HCT116 (cell line): Measurements from ENCODE around the gene HAVCR2. TPM values are rescaled to one million over a fixed set of nuclear protein-coding genes. Genes with fewer than 3 reads are reported as not detected.

ENCODE experiments used
- ATAC-seq: fragments of 200-7000 bp; cut with Tn5 transposase; 2 replicates; pipeline ENCODE4 v1.9.1; 2020; ENCODE audit warnings: mild to moderate bottlenecking, moderate library complexity
- BruUV-seq: library from RNA; stranded (reverse); fragments of 400-500 nt; replicated peaks from 2 replicates; lab custom pipeline; 2021; lab: Mats Ljungman, UMichigan
- CTCF ChIA-PET: fragments of 300-600 bp; sonication (Branson Sonifier 250); formaldehyde crosslinking; loops from one replicate; lab custom pipeline; 2021; ENCODE audit warnings: antibody characterized with exemption; lab: Charles Lee
- POLR2A ChIA-PET: fragments of 300-600, 350-600 bp; sonication (Branson Sonifier 250); formaldehyde crosslinking; loops from one replicate; lab custom pipeline; 2021; ENCODE audit warnings: antibody characterized with exemption; lab: Charles Lee
- RAD21 ChIA-PET, 2 experiments: fragments of 300-600 bp; sonication (Branson Sonifier 250); formaldehyde crosslinking; loops; one replicate each; lab custom pipeline; 2023; ENCODE audit warnings: low total read pairs in 2 of 2; ENCODE audit not compliant: uncharacterized antibody in 2 of 2, unreplicated experiment in 2 of 2, low non-redundant PET in 1 of 2; lab: Charles Lee
- DNase-seq: peaks from one replicate; pipeline ENCODE4 v3.0.0-alpha.2; 2010; ENCODE audit warnings: low read depth, low spot score
- H2AFZ ChIP-seq: fragments of 200-600 bp; shearing (Covaris generic), sonication (generic); 2 replicates; pipeline ENCODE4 v1.6.1; 2017; ENCODE audit warnings: low read depth, mixed run types, mixed read lengths, antibody characterized with exemption, low read length; ENCODE audit not compliant: poor library complexity, severe bottlenecking
- H3K27ac ChIP-seq: 2 replicates; pipeline ENCODE4 v1.5.1; 2012; ENCODE audit warnings: low read depth, low read length
- H3K27me3 ChIP-seq: fragments of 200-600 bp; sonication (generic); 2 replicates; pipeline ENCODE4 v1.6.1; 2016; ENCODE audit warnings: mixed run types, low read length, mixed read lengths; ENCODE audit not compliant: insufficient read depth
- H3K36me3 ChIP-seq, 2 experiments: fragments of 200-500 bp in 1 of 2; fragments of 200-600 bp in 1 of 2; sonication (Bioruptor generic) in 1 of 2; sonication (generic) in 1 of 2; 2 replicates each; pipeline versions ENCODE4 v1.5.1 to v1.6.1; 2014 to 2016; ENCODE audit warnings: low read length in 2 of 2, inconsistent platforms in 1 of 2, mixed read lengths in 1 of 2, mixed run types in 1 of 2; ENCODE audit not compliant: insufficient read depth in 2 of 2, control insufficient read depth in 1 of 2
- H3K4me1 ChIP-seq, 2 experiments: fragments of 200-600 bp in 1 of 2; sonication (generic) in 1 of 2; 2 replicates each; pipeline versions ENCODE4 v1.5.1 to v1.6.1; 2012 to 2017; ENCODE audit warnings: low read length in 2 of 2, inconsistent platforms in 1 of 2, mild to moderate bottlenecking in 1 of 2, mixed read lengths in 1 of 2, mixed run types in 1 of 2, moderate library complexity in 1 of 2; ENCODE audit not compliant: insufficient read depth in 2 of 2, control insufficient read depth in 1 of 2
- H3K4me2 ChIP-seq: fragments of 200-600 bp; sonication (generic); 2 replicates; pipeline ENCODE4 v1.6.1; 2017; ENCODE audit warnings: mixed run types, low read length, mixed read lengths
- H3K4me3 ChIP-seq, 2 experiments: fragments of 200-600 bp in 1 of 2; sonication (generic) in 1 of 2; replicated peaks in 1 of 2; 2 replicates each; pipeline ENCODE4 v1.5.1; 2011 to 2016; ENCODE audit warnings: low read length in 2 of 2, control low read depth in 1 of 2, low read depth in 1 of 2, mild to moderate bottlenecking in 1 of 2, mixed read lengths in 1 of 2, mixed run types in 1 of 2
- H3K79me2 ChIP-seq: fragments of 200-600 bp; sonication (generic); 2 replicates; pipeline ENCODE4 v1.6.1; 2017; ENCODE audit warnings: mild to moderate bottlenecking, mixed run types, low read length, moderate library complexity, mixed read lengths; ENCODE audit not compliant: insufficient read depth
- H3K9ac ChIP-seq: fragments of 200-600 bp; sonication (generic); 2 replicates; pipeline ENCODE4 v1.6.1; 2016; ENCODE audit warnings: low read length, mixed read lengths
- H3K9me2 ChIP-seq: fragments of 200-600 bp; sonication (generic), shearing (Covaris generic); 2 replicates; pipeline ENCODE4 v1.6.1; 2017; ENCODE audit warnings: mixed run types, mild to moderate bottlenecking, moderate library complexity; ENCODE audit not compliant: insufficient read depth
- H3K9me3 ChIP-seq, 2 experiments: fragments of 200-500 bp in 1 of 2; fragments of 200-600 bp in 1 of 2; sonication (Bioruptor generic) in 1 of 2; sonication (generic) in 1 of 2; 2 replicates each; pipeline ENCODE4 v1.6.1; 2014 to 2017; ENCODE audit warnings: low read length in 2 of 2, mixed read lengths in 2 of 2, inconsistent platforms in 1 of 2, low read depth in 1 of 2, mild to moderate bottlenecking in 1 of 2, mixed run types in 1 of 2, moderate library complexity in 1 of 2; ENCODE audit not compliant: control insufficient read depth in 1 of 2, insufficient read depth in 1 of 2
- H4K20me1 ChIP-seq: fragments of 200-600 bp; sonication (generic), shearing (Covaris generic); 2 replicates; pipeline ENCODE4 v1.6.1; 2017; ENCODE audit warnings: mixed run types, mild to moderate bottlenecking, moderate library complexity; ENCODE audit not compliant: insufficient read depth
- CBX3 ChIP-seq: IDR thresholded peaks from 2 replicates; pipeline ENCODE4 v1.6.1; 2012; ENCODE audit warnings: low read depth
- CEBPB ChIP-seq: IDR thresholded peaks from 2 replicates; pipeline ENCODE4 v1.6.1; 2012; ENCODE audit warnings: low read depth
- EGR1 ChIP-seq: IDR thresholded peaks from 2 replicates; pipeline ENCODE4 v1.6.1; 2012; ENCODE audit warnings: low read depth
- EZH2 ChIP-seq: fragments of 200-600 bp; sonication (generic); IDR thresholded peaks from 2 replicates; pipeline ENCODE4 v1.6.1; 2017; ENCODE audit warnings: antibody characterized with exemption, mixed run types
- MAX ChIP-seq: IDR thresholded peaks from 2 replicates; pipeline ENCODE4 v1.6.1; 2012
- POLR2A ChIP-seq: IDR thresholded peaks from 2 replicates; pipeline ENCODE4 v1.7.0; 2011; ENCODE audit warnings: borderline replicate concordance; ENCODE audit not compliant: insufficient read depth, insufficient read length; ENCODE audit errors: extremely low read depth
- SP1 ChIP-seq: IDR thresholded peaks from 2 replicates; pipeline ENCODE4 v1.6.1; 2012; ENCODE audit warnings: low read depth
- TCF7L2 ChIP-seq: IDR thresholded peaks from 2 replicates; pipeline ENCODE4 v1.7.0; 2011; ENCODE audit warnings: borderline replicate concordance, inconsistent platforms; ENCODE audit not compliant: insufficient read depth, insufficient read length; ENCODE audit errors: extremely low read depth
- YY1 ChIP-seq: IDR thresholded peaks from 2 replicates; pipeline ENCODE4 v1.6.1; 2011; ENCODE audit warnings: low read length, low read depth, moderate library complexity, mild to moderate bottlenecking; ENCODE audit not compliant: insufficient replicate concordance; ENCODE audit errors: extremely low read depth
- ZBTB33 ChIP-seq: IDR thresholded peaks from 2 replicates; pipeline ENCODE4 v1.6.1; 2011; ENCODE audit warnings: mild to moderate bottlenecking, low read length, moderate library complexity; ENCODE audit not compliant: insufficient replicate concordance; ENCODE audit errors: extremely low read depth
- intact Hi-C: fragments of 100-400 bp; cut with micrococcal nuclease; formaldehyde crosslinking; loops from 2 replicates; pipeline ENCODE4 v1.10.0; 2022
- total RNA-seq: library from RNA; stranded (reverse); gene quantifications from one replicate; pipeline ENCODE4 v1.2.1, GENCODE V29; 2021; ENCODE audit not compliant: unreplicated experiment
- TF ChIP-seq, protein P1 (sequence below), 3 experiments: fragments of 200-600 bp in 1 of 3; sonication (generic) in 1 of 3; IDR thresholded peaks in 2 of 3; conservative IDR thresholded peaks in 1 of 3; 2 replicates each; pipeline ENCODE4 v1.5.1; 2012 to 2017; ENCODE audit warnings: low read depth in 2 of 3, low read length in 2 of 3, antibody characterized with exemption in 1 of 3, borderline replicate concordance in 1 of 3, control low read depth in 1 of 3, mild to moderate bottlenecking in 1 of 3, mixed read lengths in 1 of 3, mixed run types in 1 of 3, moderate library complexity in 1 of 3; ENCODE audit not compliant: insufficient read depth in 1 of 3
- TF ChIP-seq, protein P2 (sequence below): IDR thresholded peaks from 2 replicates; pipeline ENCODE4 v1.6.1; 2012; ENCODE audit warnings: low read depth

The HAVCR2 gene
- total RNA-seq, 1 experiment from 2014 or later = 0.07 TPM

DNA sequence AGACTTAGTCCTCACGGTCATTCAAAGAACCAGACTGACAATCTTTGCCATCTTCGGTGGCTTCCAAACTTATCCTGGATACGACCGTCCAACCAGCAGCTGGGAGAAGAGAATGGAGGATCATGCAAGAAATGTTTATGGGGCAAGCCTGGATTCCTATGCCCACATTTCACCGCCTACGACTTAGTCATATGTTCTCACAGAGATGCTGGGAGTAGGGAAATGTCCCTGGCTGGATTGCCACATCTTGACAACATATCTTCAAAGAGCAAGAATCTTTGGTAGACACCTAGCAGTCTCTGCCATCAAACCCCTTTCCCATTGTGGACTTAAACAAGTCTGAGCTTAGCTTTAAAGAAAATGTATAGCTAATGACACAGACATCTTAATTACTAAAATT lies 28.8 kb upstream of the HAVCR2 start (continued):
- TF ChIP-seq, protein P1, sequence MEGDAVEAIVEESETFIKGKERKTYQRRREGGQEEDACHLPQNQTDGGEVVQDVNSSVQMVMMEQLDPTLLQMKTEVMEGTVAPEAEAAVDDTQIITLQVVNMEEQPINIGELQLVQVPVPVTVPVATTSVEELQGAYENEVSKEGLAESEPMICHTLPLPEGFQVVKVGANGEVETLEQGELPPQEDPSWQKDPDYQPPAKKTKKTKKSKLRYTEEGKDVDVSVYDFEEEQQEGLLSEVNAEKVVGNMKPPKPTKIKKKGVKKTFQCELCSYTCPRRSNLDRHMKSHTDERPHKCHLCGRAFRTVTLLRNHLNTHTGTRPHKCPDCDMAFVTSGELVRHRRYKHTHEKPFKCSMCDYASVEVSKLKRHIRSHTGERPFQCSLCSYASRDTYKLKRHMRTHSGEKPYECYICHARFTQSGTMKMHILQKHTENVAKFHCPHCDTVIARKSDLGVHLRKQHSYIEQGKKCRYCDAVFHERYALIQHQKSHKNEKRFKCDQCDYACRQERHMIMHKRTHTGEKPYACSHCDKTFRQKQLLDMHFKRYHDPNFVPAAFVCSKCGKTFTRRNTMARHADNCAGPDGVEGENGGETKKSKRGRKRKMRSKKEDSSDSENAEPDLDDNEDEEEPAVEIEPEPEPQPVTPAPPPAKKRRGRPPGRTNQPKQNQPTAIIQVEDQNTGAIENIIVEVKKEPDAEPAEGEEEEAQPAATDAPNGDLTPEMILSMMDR (IDR thresholded peaks at IDR 0.05 in 2 of 3, conservative IDR thresholded peaks at IDR 0.05 in 1 of 3; ENCODE audit: borderline replicate concordance in 1 of 3, insufficient read depth in 1 of 3, low read depth in 2 of 3, low read length in 2 of 3) = no peak
- TF ChIP-seq POLR2A (no peak), CEBPB (no peak), EGR1 (no peak)

DNA sequence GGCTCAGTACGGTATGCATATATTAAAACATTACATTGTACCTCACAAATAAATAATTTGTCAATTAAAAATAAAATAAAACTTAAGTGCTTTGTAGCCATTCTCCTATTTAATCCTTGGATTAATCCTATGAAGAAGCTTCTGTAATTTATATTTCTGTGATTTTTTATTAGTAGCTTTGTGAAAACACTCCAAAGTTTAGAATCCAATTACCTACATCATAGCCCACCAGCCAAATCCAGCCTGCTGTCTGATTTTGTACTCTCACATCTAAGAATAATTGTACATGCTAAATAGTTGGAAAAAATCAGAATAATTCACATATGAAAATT lies 23.4 kb upstream of the HAVCR2 start:
- no peak overlapping the region for H3K9ac ChIP-seq
- H3K4me1 ChIP-seq = peaks cover 0 to 4% of the 10 kb centered on the region in 2 experiments; a peak in 1 of 4 replicates
- H3K9me2 ChIP-seq = no peaks in the 10 kb centered on the region
- DNase-seq = no peak
- H3K36me3 ChIP-seq = no peaks in the 10 kb centered on the region
- no peaks in the 10 kb centered on the region for H3K9me3 ChIP-seq
- H4K20me1 ChIP-seq = no peaks in the 10 kb centered on the region
- no peaks in the 10 kb centered on the region for H3K79me2 ChIP-seq
- H3K4me3 ChIP-seq = no peak overlapping the region
- no peak for TF ChIP-seq ZBTB33
- TF ChIP-seq, protein P2, sequence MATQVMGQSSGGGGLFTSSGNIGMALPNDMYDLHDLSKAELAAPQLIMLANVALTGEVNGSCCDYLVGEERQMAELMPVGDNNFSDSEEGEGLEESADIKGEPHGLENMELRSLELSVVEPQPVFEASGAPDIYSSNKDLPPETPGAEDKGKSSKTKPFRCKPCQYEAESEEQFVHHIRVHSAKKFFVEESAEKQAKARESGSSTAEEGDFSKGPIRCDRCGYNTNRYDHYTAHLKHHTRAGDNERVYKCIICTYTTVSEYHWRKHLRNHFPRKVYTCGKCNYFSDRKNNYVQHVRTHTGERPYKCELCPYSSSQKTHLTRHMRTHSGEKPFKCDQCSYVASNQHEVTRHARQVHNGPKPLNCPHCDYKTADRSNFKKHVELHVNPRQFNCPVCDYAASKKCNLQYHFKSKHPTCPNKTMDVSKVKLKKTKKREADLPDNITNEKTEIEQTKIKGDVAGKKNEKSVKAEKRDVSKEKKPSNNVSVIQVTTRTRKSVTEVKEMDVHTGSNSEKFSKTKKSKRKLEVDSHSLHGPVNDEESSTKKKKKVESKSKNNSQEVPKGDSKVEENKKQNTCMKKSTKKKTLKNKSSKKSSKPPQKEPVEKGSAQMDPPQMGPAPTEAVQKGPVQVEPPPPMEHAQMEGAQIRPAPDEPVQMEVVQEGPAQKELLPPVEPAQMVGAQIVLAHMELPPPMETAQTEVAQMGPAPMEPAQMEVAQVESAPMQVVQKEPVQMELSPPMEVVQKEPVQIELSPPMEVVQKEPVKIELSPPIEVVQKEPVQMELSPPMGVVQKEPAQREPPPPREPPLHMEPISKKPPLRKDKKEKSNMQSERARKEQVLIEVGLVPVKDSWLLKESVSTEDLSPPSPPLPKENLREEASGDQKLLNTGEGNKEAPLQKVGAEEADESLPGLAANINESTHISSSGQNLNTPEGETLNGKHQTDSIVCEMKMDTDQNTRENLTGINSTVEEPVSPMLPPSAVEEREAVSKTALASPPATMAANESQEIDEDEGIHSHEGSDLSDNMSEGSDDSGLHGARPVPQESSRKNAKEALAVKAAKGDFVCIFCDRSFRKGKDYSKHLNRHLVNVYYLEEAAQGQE = no peak
- TF ChIP-seq YY1 = no peak
- TF ChIP-seq MAX = no peak
- TF ChIP-seq EZH2 = no peak
- no peak for TF ChIP-seq SP1
- TF ChIP-seq CBX3 = no peak
- no peak for TF ChIP-seq TCF7L2
- TF ChIP-seq CEBPB = no peak
- CTCF ChIA-PET = interaction anchor here (0.6 to 2.6 kb wide), 16 partner anchors 10 to 1994 kb away, joined by 3 to 14 read pairs (median 4); partner anchors contain the start of gene MED7
- POLR2A ChIA-PET = interaction anchor here (0.7 to 1.2 kb wide), 2 partner anchors 10 to 317 kb away, joined by 3 to 7 read pairs; partner anchors contain the start of gene MED7
- no peak for ATAC-seq
- RAD21 ChIA-PET = interaction anchor here in 1 of 2 experiments (0.5 to 1.0 kb wide), 2 partner anchors 22 to 1871 kb away, joined by 3 read pairs; no protein-coding TSS in a partner anchor
- no peak overlapping the region for H2AFZ ChIP-seq
- BruUV-seq = no TSS peak
- no peak overlapping the region for H3K27ac ChIP-seq
- no peaks in the 10 kb centered on the region for H3K27me3 ChIP-seq
- intact Hi-C loops = loop anchor here (1.0 to 5.0 kb wide), 4 partner anchors 295 to 1993 kb away; no protein-coding TSS in a partner anchor
- H3K4me2 ChIP-seq = no peak overlapping the region
